ENCODE data around the gene RASA3.

The RASA3 gene

DNA sequence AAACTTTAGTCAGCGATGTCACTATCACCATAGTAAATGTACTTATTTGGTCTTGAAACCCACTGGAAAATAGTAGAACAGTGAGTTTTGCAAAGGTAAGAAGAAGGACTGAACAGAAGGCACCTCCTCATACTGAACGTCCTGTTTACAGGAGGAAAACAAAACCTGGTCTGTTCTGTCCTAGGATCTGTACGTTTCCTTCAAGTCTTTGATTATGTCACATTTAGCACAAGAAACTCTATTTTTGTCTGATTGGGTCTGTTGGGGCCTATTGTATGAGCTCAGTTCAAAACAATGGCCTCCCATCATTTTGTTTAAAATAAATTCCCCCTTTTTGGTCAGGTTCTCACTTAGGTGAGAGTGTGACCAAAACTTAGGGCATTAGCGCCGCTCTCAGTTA, 35.5 kb upstream of the RASA3 start:
- Histone ChIP-seq H3K4me3 (ENCODE audit: low read length, poor library complexity, severe bottlenecking) (no peak overlapping the region), H2AFZ (ENCODE audit: low read length) (no peak overlapping the region), H3F3A (ENCODE audit: low read depth) (no peaks in the 10 kb centered on the region), H3K36me3 (ENCODE audit: insufficient read depth, low read length) (no peaks in the 10 kb centered on the region), H4K20me1 (ENCODE audit: insufficient read depth, low read length, poor library complexity, severe bottlenecking) (no peaks in the 10 kb centered on the region), H3K27me3 (ENCODE audit: insufficient read depth, low read length, poor library complexity, severe bottlenecking) (no peaks in the 10 kb centered on the region), H3K9ac (ENCODE audit: low read depth, low read length, poor library complexity, severe bottlenecking) (no peak overlapping the region), H3K79me2 (ENCODE audit: insufficient read depth, low read length) (no peaks in the 10 kb centered on the region), H3K4me1 (ENCODE audit: insufficient read depth, low read length, poor library complexity, severe bottlenecking) (peaks cover 30% of the 10 kb centered on the region), H3K9me3 (ENCODE audit: insufficient read depth, low read depth, low read length) (peaks cover 6% of the 10 kb centered on the region; the same call in 1 of the 2 replicates), H3K4me2 (ENCODE audit: low read depth, low read length, poor library complexity, severe bottlenecking) (no peak overlapping the region), H3K9me2 (replicated peaks; ENCODE audit: low read depth, low read length) (no peaks in the 10 kb centered on the region)
- no peak for TF ChIP-seq EZH2phosphoT487 (IDR thresholded peaks at IDR 0.05; ENCODE audit: borderline replicate concordance)
- TF ChIP-seq, protein P1, sequence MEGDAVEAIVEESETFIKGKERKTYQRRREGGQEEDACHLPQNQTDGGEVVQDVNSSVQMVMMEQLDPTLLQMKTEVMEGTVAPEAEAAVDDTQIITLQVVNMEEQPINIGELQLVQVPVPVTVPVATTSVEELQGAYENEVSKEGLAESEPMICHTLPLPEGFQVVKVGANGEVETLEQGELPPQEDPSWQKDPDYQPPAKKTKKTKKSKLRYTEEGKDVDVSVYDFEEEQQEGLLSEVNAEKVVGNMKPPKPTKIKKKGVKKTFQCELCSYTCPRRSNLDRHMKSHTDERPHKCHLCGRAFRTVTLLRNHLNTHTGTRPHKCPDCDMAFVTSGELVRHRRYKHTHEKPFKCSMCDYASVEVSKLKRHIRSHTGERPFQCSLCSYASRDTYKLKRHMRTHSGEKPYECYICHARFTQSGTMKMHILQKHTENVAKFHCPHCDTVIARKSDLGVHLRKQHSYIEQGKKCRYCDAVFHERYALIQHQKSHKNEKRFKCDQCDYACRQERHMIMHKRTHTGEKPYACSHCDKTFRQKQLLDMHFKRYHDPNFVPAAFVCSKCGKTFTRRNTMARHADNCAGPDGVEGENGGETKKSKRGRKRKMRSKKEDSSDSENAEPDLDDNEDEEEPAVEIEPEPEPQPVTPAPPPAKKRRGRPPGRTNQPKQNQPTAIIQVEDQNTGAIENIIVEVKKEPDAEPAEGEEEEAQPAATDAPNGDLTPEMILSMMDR (conservative IDR thresholded peaks at IDR 0.05; ENCODE audit: low read length): no peak

DNA sequence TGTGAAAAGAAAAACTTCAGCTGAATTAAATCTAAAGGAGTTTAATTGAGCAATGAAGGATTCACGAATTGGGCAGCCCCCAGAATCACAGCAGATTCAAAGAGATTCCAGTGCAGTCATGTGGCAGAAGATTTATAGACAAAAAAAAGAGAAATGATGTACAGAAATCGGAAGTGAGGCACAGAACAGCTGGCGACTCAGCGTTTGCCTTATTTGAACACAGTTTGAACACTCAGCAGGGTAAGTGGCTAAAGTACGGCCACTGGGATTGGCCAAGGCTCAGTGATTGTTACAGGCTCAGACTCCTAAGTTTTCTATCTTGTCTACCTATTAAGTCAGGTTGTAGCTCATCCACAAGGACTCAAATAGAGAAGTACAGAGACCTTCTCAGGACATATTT, 35.0 kb upstream of the RASA3 start:
- Histone ChIP-seq H3K4me3 (ENCODE audit: low read length, poor library complexity, severe bottlenecking) (no peak overlapping the region), H3K36me3 (ENCODE audit: insufficient read depth, low read length) (no peaks in the 10 kb centered on the region), H3K9me2 (replicated peaks; ENCODE audit: low read depth, low read length) (no peaks in the 10 kb centered on the region), H3K4me2 (ENCODE audit: low read depth, low read length, poor library complexity, severe bottlenecking) (no peak overlapping the region), H2AFZ (ENCODE audit: low read length) (no peak overlapping the region), H3F3A (ENCODE audit: low read depth) (no peaks in the 10 kb centered on the region), H3K9ac (ENCODE audit: low read depth, low read length, poor library complexity, severe bottlenecking) (peak overlapping the region; percentile 17), H3K4me1 (ENCODE audit: insufficient read depth, low read length, poor library complexity, severe bottlenecking) (peaks cover 34% of the 10 kb centered on the region), H3K9me3 (ENCODE audit: insufficient read depth, low read depth, low read length) (peaks cover 2% of the 10 kb centered on the region; the same call in 1 of the 2 replicates), H3K27me3 (ENCODE audit: insufficient read depth, low read length, poor library complexity, severe bottlenecking) (no peaks in the 10 kb centered on the region), H3K79me2 (ENCODE audit: insufficient read depth, low read length) (no peaks in the 10 kb centered on the region), H4K20me1 (ENCODE audit: insufficient read depth, low read length, poor library complexity, severe bottlenecking) (no peaks in the 10 kb centered on the region)
- TF ChIP-seq, protein P1 (conservative IDR thresholded peaks at IDR 0.05; ENCODE audit: low read length): no peak
- TF ChIP-seq EZH2phosphoT487 (IDR thresholded peaks at IDR 0.05; ENCODE audit: borderline replicate concordance): no peak

DNA sequence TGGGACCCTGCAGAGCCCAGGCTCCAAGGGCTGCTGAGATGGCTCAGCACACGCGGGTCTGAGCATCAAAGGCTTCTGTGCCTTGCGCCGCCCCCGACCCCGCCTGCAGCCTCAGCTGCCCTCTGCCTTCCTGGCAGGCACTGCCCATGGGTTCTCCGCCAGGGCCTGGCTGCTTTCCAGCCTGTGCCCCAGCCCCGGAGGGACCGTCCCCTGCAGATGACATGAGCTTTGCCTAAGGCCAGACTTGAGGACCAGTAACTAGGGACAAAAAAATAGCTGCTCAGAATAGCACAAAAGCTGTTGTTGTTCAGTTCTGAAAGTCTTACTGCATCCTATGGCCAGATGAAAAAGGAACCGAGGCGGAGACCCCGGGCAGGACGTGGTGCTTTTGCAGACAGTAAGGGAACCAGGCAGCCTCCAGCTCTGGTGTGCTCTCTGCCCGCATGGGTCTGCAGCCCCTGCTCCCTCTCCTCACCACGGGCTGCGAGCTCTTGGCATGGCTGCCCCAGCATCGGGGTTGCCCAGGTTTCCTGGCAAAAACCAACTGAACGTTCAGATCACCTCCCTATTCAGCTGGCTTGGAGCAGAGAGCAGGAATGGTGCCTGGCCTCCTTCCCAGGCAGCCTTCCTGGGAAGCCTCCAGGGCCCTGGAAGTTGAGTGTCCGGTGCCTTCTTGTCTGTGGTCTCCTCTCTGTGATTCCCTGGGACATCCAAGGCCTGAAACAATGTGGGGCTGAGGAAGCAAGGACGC, 34.1 kb upstream of the RASA3 start:
- peaks cover 43% of the 10 kb centered on the region for H3K4me1 ChIP-seq (ENCODE audit: insufficient read depth, low read length, poor library complexity, severe bottlenecking)
- peak overlapping the region; percentile 49 for H3K4me2 ChIP-seq (ENCODE audit: low read depth, low read length, poor library complexity, severe bottlenecking)
- no peak overlapping the region for H2AFZ ChIP-seq (ENCODE audit: low read length)
- H3K9ac ChIP-seq (ENCODE audit: low read depth, low read length, poor library complexity, severe bottlenecking): peak overlapping the region; percentile 17
- no peaks in the 10 kb centered on the region for H3K36me3 ChIP-seq (ENCODE audit: insufficient read depth, low read length)
- H3K9me2 ChIP-seq (replicated peaks; ENCODE audit: low read depth, low read length): no peaks in the 10 kb centered on the region
- no peaks in the 10 kb centered on the region for H3K79me2 ChIP-seq (ENCODE audit: insufficient read depth, low read length)
- H4K20me1 ChIP-seq (ENCODE audit: insufficient read depth, low read length, poor library complexity, severe bottlenecking): no peaks in the 10 kb centered on the region
- no peaks in the 10 kb centered on the region for H3F3A ChIP-seq (ENCODE audit: low read depth)
- H3K9me3 ChIP-seq (ENCODE audit: insufficient read depth, low read depth, low read length): no peaks in the 10 kb centered on the region; the same call in 1 of the 2 replicates
- no peak overlapping the region for H3K4me3 ChIP-seq (ENCODE audit: low read length, poor library complexity, severe bottlenecking)
- TF ChIP-seq, protein P1 (conservative IDR thresholded peaks at IDR 0.05; ENCODE audit: low read length): no peak
- no peaks in the 10 kb centered on the region for H3K27me3 ChIP-seq (ENCODE audit: insufficient read depth, low read length, poor library complexity, severe bottlenecking)
